Esophagus muscularis mucosa (tissue), 4 donors: Measurements from ENCODE around the gene GAMT. TPM values are rescaled to one million over a fixed set of nuclear protein-coding genes. Genes with fewer than 3 reads are reported as not detected.

Source experiments
- DNase-seq: peaks from one replicate; pipeline ENCODE4 v3.0.0-alpha.2; 2017; ENCODE audit errors: extremely low spot score
- H3K27ac ChIP-seq, 4 donors: fragments of 200-600 bp; sonication (generic); replicated peaks in 1 of 4; 1 replicate in 3 of 4; 2 replicates in 1 of 4; pipeline ENCODE4 v1.5.1; 2016 to 2019; ENCODE audit warnings: mild to moderate bottlenecking in 1 of 4
- H3K27me3 ChIP-seq, 4 donors: fragments of 200-600 bp; sonication (generic); one replicate each; pipeline versions ENCODE4 v1.5.1 to v1.6.0; 2016 to 2019
- H3K36me3 ChIP-seq, 4 donors: fragments of 200-600 bp; sonication (generic); one replicate each; pipeline ENCODE4 v1.5.1; 2016 to 2019
- H3K4me1 ChIP-seq, 4 donors: fragments of 200-600 bp; sonication (generic); one replicate each; pipeline ENCODE4 v1.5.1; 2016 to 2019
- H3K4me3 ChIP-seq, 4 donors: fragments of 200-600 bp; sonication (generic); 1 replicate in 2 of 4; 2 replicates in 2 of 4; pipeline ENCODE4 v1.5.1; 2016 to 2019; ENCODE audit warnings: mild to moderate bottlenecking in 4 of 4, moderate library complexity in 1 of 4
- H3K9me3 ChIP-seq, 4 donors: fragments of 200-600 bp; sonication (generic); 1 replicate in 3 of 4; 2 replicates in 1 of 4; pipeline ENCODE4 v1.5.1; 2016 to 2019
- EP300 ChIP-seq: sonication (generic); formaldehyde crosslinking; IDR thresholded peaks from one replicate; pipeline ENCODE4 v1.6.1; 2017; ENCODE audit warnings: antibody characterized with exemption
- POLR2A ChIP-seq: fragments of 450-650 bp; IDR thresholded peaks from one replicate; pipeline ENCODE4 v1.6.1; 2017; ENCODE audit warnings: antibody characterized with exemption, moderate library complexity, mild to moderate bottlenecking, low read depth
- POLR2AphosphoS5 ChIP-seq, 2 donors: sonication (generic); formaldehyde crosslinking; IDR thresholded peaks; one replicate each; pipeline ENCODE4 v1.6.1; 2017; ENCODE audit warnings: antibody characterized with exemption in 2 of 2
- WGBS: methylation state at CpG from one replicate; pipeline ENCODE4 v1.1.5; 2018; 5-methylcytosine and 5-hydroxymethylcytosine counted together
- intact Hi-C: fragments of 100-400 bp; cut with DNase I; formaldehyde crosslinking; loops from one replicate; pipeline ENCODE4 v1.15.1; 2023
- total RNA-seq, 4 donors: library from RNA; depleted of rRNA; stranded (reverse); fragments of >200 nt; gene quantifications; one replicate each; pipeline versions ENCODE4 v1.1.0 to v1.2.1, GENCODE V29; 2016
- TF ChIP-seq, protein P1 (sequence below), 3 experiments: fragments of 200-600 bp in 2 of 3; fragments of 450-650 bp in 1 of 3; sonication (generic) in 2 of 3; IDR thresholded peaks; one replicate each; pipeline ENCODE4 v1.5.1; 2017 to 2019; ENCODE audit warnings: antibody characterized with exemption in 3 of 3, mild to moderate bottlenecking in 2 of 3, moderate library complexity in 1 of 3

The GAMT gene
- total RNA-seq, result 10 to 100 TPM in 3 of 4 donors, 1 to 10 TPM in 1; 5.8 to 13.4 (median 11.9) TPM

DNA sequence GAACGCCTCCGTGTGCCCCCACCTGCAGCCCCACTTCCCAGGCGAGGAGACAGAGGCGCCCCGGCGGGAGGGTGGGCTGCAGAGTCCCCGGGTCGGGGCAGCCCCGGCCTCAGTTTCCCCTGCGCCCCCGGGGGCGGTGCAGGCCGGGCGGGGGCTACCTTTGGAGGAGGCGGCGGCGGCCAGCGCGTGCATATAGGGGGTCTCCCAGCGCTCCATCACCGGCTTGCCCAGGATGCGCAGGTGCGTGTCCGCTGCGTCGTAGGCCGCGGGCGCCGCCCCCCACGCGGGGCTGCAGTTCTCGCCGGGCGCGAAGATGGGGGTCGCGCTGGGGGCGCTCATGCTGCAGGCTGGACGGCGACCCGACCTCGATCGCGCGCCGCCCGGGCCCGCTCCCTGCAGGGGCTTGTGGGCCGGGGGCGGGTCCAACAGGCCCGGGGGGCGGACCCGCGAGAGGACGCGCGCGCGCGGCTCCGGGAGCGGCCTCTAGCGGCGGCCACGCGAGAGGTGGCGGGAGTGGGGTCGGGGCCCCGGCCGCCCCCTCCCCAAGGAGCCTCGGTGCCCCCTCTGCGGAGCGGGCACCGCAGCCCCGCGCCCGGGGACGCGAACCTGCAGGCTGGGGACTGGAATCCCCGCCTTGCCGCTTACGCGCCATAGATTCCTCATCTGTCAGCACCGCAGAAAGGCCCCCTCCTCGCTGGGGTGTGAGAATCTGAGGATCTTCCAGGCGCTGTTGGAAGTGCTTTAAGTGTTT is at the start of gene GAMT:
Gene GAMT (minus strand): TSS at position 405 of the 751 bp plus-strand sequence. CDS start 66 bp downstream, at position 339.
- intact Hi-C loops, result loop anchor here (10.0 kb wide), 1 partner anchor 117 kb away; the partner anchor contains the start of gene EFNA2
- DNase-seq, result no peak
- Histone ChIP-seq H3K9me3 (no peaks in the 10 kb centered on the region), H3K36me3 (peaks cover 0 to 9% (median 0%) of the 10 kb centered on the region in 4 donors), H3K27ac (peak within 1 kb of the TSS in 1 of 4 donors; percentile 3), H3K4me1 (peaks cover 15 to 44% (median 43%) of the 10 kb centered on the region in 4 donors), H3K27me3 (peaks cover 0 to 5% (median 0%) of the 10 kb centered on the region in 4 donors), H3K4me3 (peak within 1 kb of the TSS; percentile 63 to 82 (median 68))
- TF ChIP-seq, protein P1, sequence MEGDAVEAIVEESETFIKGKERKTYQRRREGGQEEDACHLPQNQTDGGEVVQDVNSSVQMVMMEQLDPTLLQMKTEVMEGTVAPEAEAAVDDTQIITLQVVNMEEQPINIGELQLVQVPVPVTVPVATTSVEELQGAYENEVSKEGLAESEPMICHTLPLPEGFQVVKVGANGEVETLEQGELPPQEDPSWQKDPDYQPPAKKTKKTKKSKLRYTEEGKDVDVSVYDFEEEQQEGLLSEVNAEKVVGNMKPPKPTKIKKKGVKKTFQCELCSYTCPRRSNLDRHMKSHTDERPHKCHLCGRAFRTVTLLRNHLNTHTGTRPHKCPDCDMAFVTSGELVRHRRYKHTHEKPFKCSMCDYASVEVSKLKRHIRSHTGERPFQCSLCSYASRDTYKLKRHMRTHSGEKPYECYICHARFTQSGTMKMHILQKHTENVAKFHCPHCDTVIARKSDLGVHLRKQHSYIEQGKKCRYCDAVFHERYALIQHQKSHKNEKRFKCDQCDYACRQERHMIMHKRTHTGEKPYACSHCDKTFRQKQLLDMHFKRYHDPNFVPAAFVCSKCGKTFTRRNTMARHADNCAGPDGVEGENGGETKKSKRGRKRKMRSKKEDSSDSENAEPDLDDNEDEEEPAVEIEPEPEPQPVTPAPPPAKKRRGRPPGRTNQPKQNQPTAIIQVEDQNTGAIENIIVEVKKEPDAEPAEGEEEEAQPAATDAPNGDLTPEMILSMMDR (IDR thresholded peaks at IDR 0.05), result peak; percentile 49 to 64 (median 56)
- TF ChIP-seq POLR2AphosphoS5 (IDR thresholded peaks at IDR 0.05), result no peak
- 0% methylated on average over 4 of the region's 87 CpGs for WGBS

DNA sequence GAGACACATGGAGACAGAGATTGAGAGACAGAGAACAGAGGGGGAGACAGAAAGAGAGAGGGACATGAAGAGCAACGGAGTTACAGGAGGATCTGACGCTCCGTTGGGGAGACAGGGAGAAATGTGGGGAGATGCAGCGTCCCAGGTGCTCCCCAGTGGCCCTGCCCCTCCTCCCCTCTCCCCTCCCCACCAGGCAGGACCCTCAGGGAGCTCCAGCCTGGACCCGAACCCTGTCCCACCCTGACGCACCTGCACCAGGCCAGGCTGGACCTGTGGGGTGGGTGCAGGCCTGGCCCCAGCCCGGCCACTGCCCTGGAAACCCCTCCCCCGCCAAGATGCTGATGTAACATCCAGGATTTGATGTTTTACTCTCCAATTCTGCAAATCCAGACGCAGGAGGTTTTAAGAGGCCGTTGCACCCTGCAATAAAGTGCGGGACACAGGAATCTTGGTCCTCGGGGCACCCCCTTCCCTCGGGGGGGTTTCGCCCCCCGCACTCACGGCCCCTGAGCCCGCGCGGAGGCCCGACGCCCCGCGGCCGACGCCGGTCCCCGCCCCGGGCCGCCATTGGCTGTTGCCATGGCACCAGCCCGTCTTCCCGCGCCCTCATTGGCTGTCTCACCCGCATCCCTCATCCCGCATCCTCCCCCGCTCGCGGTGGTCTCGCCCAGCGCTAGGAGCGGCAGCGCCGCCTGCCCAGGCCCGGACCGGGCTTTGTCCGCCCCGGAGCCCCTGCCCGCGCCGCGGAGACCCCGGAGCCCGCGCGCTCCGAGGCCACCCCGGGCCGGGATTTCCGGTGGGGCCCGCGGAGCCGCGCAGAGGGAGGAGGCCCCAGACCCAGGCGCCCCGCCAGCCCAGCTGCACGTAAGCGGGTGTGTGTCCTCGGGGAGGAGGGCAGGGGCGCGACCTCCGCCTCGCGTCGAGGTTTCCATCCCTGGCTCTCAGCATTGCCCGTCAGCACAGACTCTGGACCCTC is 48.4 kb upstream of the GAMT start, which contains the start of gene APC2:
Gene APC2 (plus strand): TSS at position 655 of the 976 bp plus-strand sequence. CDS start 2,881 bp downstream, outside the sequence.
- DNase-seq, result no peak
- Histone ChIP-seq H3K4me3 (peak within 1 kb of the TSS in 1 of 4 donors; percentile 9), H3K36me3 (no peaks in the 10 kb centered on the region), H3K4me1 (peaks cover 25 to 61% (median 54%) of the 10 kb centered on the region in 4 donors), H3K27me3 (peaks cover 13 to 97% (median 88%) of the 10 kb centered on the region in 4 donors), H3K27ac (no peak within 1 kb of the TSS), H3K9me3 (no peaks in the 10 kb centered on the region)
- TF ChIP-seq EP300, result no peak
- no peak for TF ChIP-seq POLR2A
- no peak for TF ChIP-seq POLR2AphosphoS5 (IDR thresholded peaks at IDR 0.05)
- TF ChIP-seq, protein P1 (IDR thresholded peaks at IDR 0.05), result no peak
- 10% methylated on average over 7 of the region's 74 CpGs for WGBS
- intact Hi-C loops, result loop anchor here (10.0 kb wide), 1 partner anchor 65 kb away; the partner anchor contains the start of gene ADAMTSL5

DNA sequence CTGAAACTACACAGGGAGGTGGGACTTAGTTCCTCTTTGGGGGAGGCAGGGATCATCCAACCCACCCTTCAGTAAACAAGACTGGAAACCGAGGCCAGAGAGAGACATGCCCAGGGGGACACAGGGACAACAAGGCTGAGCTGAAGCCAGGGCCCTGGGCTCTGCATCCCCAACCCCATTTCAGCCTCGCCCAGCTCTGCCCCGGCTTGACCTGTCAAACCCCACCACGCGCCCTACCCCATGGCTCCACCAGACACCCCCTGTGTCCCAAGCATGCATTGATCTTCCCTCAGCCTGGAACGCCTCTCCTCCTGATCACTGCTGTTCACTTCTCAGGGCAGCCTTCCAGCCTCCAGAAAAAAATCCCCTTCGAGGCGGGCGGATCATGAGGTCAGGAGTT is 46.6 kb upstream of the GAMT start:
- Histone ChIP-seq H3K9me3 (no peaks in the 10 kb centered on the region), H3K4me1 (peaks cover 25 to 50% (median 45%) of the 10 kb centered on the region in 4 donors), H3K27ac (no peak overlapping the region), H3K4me3 (no peak overlapping the region), H3K27me3 (peaks cover 13 to 78% (median 73%) of the 10 kb centered on the region in 4 donors), H3K36me3 (peaks cover 0 to under 1% (median under 1%) of the 10 kb centered on the region in 4 donors)
- 87% methylated on average over 9 of the region's 9 CpGs for WGBS
- DNase-seq, result no peak
- TF ChIP-seq EP300, result no peak
- no peak for TF ChIP-seq POLR2A
- TF ChIP-seq, protein P1 (IDR thresholded peaks at IDR 0.05), result no peak
- TF ChIP-seq POLR2AphosphoS5 (IDR thresholded peaks at IDR 0.05), result no peak
- intact Hi-C loops, result loop anchor here (10.0 kb wide), 1 partner anchor 67 kb away; the partner anchor contains the start of gene ADAMTSL5

DNA sequence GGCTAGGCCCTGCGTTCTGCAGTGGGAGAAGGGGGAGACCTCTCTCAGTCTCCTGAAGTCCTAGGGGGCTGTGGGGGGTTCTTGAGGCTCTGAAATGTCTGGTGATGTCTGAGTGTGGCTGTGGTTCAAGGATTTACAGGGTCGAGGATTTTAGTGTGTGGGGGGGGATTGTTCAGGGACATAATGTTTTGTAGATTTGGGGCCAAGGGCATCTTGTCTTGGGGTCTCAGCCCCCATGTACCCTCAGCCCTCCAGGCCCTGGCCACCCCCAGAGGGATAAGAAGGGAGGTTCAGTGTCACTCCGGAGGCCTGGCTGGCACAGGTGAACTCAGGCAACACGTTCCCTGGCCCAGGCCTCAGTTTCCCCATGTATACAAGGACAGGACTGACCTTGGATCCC is 46.2 kb upstream of the GAMT start:
- H3K27me3 ChIP-seq, result peaks cover 13 to 74% (median 68%) of the 10 kb centered on the region in 4 donors

More for the DNA sequence above, 46.2 kb upstream of the GAMT start:
- intact Hi-C loops, result loop anchor here (10.0 kb wide), 1 partner anchor 67 kb away; the partner anchor contains the start of gene ADAMTSL5
- peaks cover 25 to 47% (median 41%) of the 10 kb centered on the region in 4 donors for H3K4me1 ChIP-seq
- DNase-seq, result no peak
- 50% methylated on average over 4 of the region's 4 CpGs for WGBS
- peaks cover 0 to 5% (median 4%) of the 10 kb centered on the region in 4 donors for H3K36me3 ChIP-seq
- no peak overlapping the region for H3K4me3 ChIP-seq
- TF ChIP-seq, protein P1 (IDR thresholded peaks at IDR 0.05), result no peak
- TF ChIP-seq EP300 (no peak), POLR2AphosphoS5 (IDR thresholded peaks at IDR 0.05) (no peak), POLR2A (no peak)
- no peak overlapping the region for H3K27ac ChIP-seq
- H3K9me3 ChIP-seq, result no peaks in the 10 kb centered on the region
